ENCODE measurements around the gene CYB5B. TPM values are rescaled to one million over a fixed set of nuclear protein-coding genes. Genes with fewer than 3 reads are reported as not detected.

The CYB5B gene, protein sequence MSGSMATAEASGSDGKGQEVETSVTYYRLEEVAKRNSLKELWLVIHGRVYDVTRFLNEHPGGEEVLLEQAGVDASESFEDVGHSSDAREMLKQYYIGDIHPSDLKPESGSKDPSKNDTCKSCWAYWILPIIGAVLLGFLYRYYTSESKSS
- total RNA-seq (2014; rRNA removed; shearing (Covaris generic)) = 47.1 and 60.8 TPM in 2 replicates
- 115 and 123 TPM in 2 replicates for polyA plus RNA-seq (2016; fragmentation: Nextera tagmentation; extraction: Ambion mirVana)

DNA sequence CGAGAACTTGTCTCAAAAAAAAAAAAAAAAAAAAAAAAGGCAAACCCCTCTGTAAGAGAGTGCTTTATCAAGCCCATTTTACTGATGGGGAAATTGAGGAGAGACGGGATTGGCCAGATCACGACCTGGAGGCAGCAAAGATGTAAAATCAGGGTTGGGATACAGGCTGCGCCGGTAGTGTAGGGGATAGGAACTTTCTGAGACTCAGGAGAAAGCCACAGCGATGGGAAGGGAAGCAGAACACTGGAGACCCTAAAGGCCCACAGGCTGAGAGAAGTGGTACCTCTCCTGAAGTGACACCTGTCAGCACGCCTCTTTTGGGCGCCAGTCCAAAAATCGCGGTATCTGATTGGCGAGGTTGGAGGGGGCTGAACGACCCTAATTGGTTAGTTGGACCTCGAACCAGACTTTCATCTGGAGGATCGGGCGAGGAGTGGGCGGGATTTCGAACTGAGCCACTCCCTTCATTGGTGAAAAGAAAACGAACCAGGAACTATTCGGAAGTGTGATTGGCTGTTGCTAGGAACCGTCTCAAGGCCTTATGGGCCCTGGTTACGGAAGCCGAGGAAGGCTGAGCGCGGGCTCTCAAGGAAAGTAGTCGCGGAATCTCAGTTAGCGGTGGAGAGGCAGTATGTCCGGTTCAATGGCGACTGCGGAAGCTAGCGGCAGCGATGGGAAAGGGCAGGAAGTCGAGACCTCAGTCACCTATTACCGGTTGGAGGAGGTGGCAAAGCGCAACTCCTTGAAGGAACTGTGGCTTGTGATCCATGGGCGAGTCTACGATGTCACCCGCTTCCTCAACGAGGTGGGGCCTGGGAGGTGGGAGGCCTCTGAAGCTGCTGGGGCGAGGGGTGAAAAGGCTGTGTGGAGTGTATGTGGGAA lies at the start of gene CYB5B:
CYB5B (plus strand) TSS at position 567 of the 882 bp plus-strand sequence; CDS start at position 632, 65 bp downstream.
- 3 to 6% methylated on average over 39 to 40 of the region's 40 CpGs for WGBS, 2 experiments (ENCODE audit: low coverage in 1 of 2, low lambda C conversion rate in 2 of 2, missing lambda C conversion rate in 2 of 2)
- Histone ChIP-seq H3K4me3 (peak within 1 kb of the TSS; percentile 84), H3K79me2 (ENCODE audit: insufficient read depth) (peaks cover 53% of the 10 kb centered on the region)

DNA sequence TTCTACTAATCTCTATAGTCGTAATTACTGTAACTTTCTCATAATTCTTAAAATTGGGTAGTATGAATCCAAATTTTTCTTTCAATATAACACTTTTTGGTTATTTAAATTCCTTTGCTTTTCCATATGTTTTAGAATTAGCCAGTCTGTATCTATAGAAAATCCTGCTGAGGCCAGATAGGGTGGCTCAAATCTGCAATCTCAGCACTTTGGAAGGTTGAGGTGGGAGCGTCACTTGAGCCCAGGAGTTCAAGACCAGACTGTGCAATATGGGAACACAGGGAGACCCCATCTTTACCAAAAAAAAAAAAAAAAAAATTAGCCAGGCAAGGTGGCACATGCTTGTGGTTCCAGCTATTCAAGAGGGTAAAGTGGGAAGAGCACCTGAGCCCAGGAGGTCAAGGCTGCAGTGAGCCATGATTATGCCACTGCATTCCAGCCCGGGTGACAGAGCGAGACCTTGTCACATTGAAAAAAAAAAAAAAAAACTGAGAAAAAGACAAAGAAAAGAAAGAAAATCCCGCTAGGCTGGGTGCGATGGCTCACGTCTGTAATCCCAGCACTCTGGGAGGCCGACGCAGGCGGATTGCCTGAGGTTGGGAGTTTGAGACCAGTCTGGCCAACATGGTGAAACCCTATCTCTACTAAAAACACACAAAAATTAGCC lies 47.9 kb upstream of the CYB5B start:
- Histone ChIP-seq H3K27me3 (replicated peaks; ENCODE audit: insufficient read depth) (no peaks in the 10 kb centered on the region), H2AFZ (no peak overlapping the region), H3F3A (ENCODE audit: insufficient read depth) (peaks cover 21% of the 10 kb centered on the region; the same call in 1 of the 2 replicates), H3K4me2 (ENCODE audit: unreplicated experiment) (no peak overlapping the region), H3K27ac (no peak overlapping the region), H3K4me3 (no peak overlapping the region), H3K9ac (no peak overlapping the region), H3K79me2 (ENCODE audit: insufficient read depth) (peaks cover 90% of the 10 kb centered on the region), H3K9me3 (ENCODE audit: low read depth) (no peaks in the 10 kb centered on the region), H4K20me1 (ENCODE audit: insufficient read depth) (no peaks in the 10 kb centered on the region), H3K9me2 (ENCODE audit: insufficient read depth) (no peaks in the 10 kb centered on the region), H3K4me1 (ENCODE audit: insufficient read depth) (peaks cover 12% of the 10 kb centered on the region), H3K36me3 (ENCODE audit: low read depth) (peaks cover 22% of the 10 kb centered on the region)
- in situ Hi-C loops (cut with MboI) = no loop called here
- DNase-seq = no peak
- WGBS, 2 experiments (ENCODE audit: low coverage in 1 of 2, low lambda C conversion rate in 2 of 2, missing lambda C conversion rate in 2 of 2) = 97 to 98% methylated on average over 9 to 10 of the region's 10 CpGs
- TF ChIP-seq EZH2 (IDR thresholded peaks at IDR 0.05; ENCODE audit: insufficient read depth, poor library complexity, severe bottlenecking) = no peak
- no peak for TF ChIP-seq EZH2phosphoT487 (IDR thresholded peaks at IDR 0.05; ENCODE audit: insufficient read depth, low read depth)

More for the DNA sequence above, at the start of gene CYB5B:
- peaks cover 5% of the 10 kb centered on the region for H3K4me1 ChIP-seq (ENCODE audit: insufficient read depth)
- in situ Hi-C loops (cut with MboI) = no loop called here
- no peaks in the 10 kb centered on the region for H3F3A ChIP-seq (ENCODE audit: insufficient read depth)
- peaks cover 12% of the 10 kb centered on the region; the same call in 1 of the 2 replicates for H3K36me3 ChIP-seq (ENCODE audit: low read depth)
- H4K20me1 ChIP-seq (ENCODE audit: insufficient read depth) = no peaks in the 10 kb centered on the region
- H3K4me2 ChIP-seq (ENCODE audit: unreplicated experiment) = peak within 1 kb of the TSS; percentile 89
- no peaks in the 10 kb centered on the region for H3K27me3 ChIP-seq (replicated peaks; ENCODE audit: insufficient read depth)
- peak within 1 kb of the TSS; percentile 48 for H3K27ac ChIP-seq
- DNase-seq = peak; percentile 99
- H3K9me2 ChIP-seq (ENCODE audit: insufficient read depth) = no peaks in the 10 kb centered on the region
- peak within 1 kb of the TSS; percentile 80 for H3K9ac ChIP-seq
- H2AFZ ChIP-seq = peak within 1 kb of the TSS; percentile 98
- TF ChIP-seq EZH2phosphoT487 (IDR thresholded peaks at IDR 0.05; ENCODE audit: insufficient read depth, low read depth) (no peak), EZH2 (IDR thresholded peaks at IDR 0.05; ENCODE audit: insufficient read depth, poor library complexity, severe bottlenecking) (no peak)
- H3K9me3 ChIP-seq (ENCODE audit: low read depth) = no peaks in the 10 kb centered on the region

DNA sequence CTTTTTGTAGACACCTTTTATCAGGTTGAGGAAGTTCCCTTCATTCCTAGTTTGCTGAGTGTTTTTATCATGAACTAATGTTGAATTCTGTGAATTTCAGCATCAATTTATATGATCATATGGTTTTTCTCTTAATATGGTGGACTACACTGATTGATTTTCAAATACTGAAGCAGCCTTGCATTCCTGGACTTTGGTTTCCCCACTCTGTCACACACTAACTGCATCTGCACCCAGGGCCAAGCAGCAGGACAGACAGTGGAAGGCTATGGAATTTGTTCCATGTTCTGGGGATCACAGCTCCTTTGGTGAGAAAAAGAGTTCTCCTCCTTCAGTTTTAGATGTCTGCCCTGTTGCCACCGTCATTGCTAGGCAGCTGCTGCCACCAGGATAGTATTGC lies 46.4 kb upstream of the CYB5B start:
- in situ Hi-C loops (cut with MboI) = no loop called here
- WGBS, 2 experiments (ENCODE audit: low coverage in 1 of 2, low lambda C conversion rate in 2 of 2, missing lambda C conversion rate in 2 of 2) = 40 to 69% methylated on average over 1 of the region's 1 CpG

DNA sequence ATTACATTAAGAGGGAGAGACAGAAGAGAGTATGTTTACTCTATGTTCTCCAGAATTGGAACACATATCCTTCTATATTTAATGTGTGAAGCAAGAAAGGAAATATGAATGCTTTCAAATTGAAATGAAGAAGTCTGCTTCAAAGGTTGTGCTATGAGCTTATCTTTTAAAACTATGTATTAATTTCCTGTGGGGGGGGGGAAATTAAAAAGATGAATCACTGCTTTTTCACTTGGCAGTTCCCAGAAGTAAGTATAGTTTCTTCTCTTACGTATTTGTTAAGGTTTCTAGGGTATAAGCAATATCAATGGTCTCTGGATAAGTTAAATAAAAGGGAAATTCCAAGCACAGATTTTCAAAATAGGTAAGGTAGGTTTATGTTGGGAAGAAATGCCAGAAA lies 45.7 kb upstream of the CYB5B start:
- no peaks in the 10 kb centered on the region for H3K9me2 ChIP-seq (ENCODE audit: insufficient read depth)
- no peak for TF ChIP-seq EZH2phosphoT487 (IDR thresholded peaks at IDR 0.05; ENCODE audit: insufficient read depth, low read depth)
- no peak for TF ChIP-seq EZH2 (IDR thresholded peaks at IDR 0.05; ENCODE audit: insufficient read depth, poor library complexity, severe bottlenecking)
- 0 out of 2 replicates have a peak overlapping the region, but pooled peaks have one; percentile 9 for H3K9ac ChIP-seq
- peak overlapping the region; percentile 40 for H3K27ac ChIP-seq
- H3K79me2 ChIP-seq (ENCODE audit: insufficient read depth) = peaks cover 90% of the 10 kb centered on the region
- no peak overlapping the region for H3K4me3 ChIP-seq
- H3K9me3 ChIP-seq (ENCODE audit: low read depth) = no peaks in the 10 kb centered on the region
- in situ Hi-C loops (cut with MboI) = no loop called here
- H3K36me3 ChIP-seq (ENCODE audit: low read depth) = peaks cover 36% of the 10 kb centered on the region
- peak overlapping the region; percentile 22 for H3K4me2 ChIP-seq (ENCODE audit: unreplicated experiment)
- WGBS, 2 experiments (ENCODE audit: low coverage in 1 of 2, low lambda C conversion rate in 2 of 2, missing lambda C conversion rate in 2 of 2) = 77 to 81% methylated on average over 1 of the region's 1 CpG
- H3F3A ChIP-seq (ENCODE audit: insufficient read depth) = peaks cover 21% of the 10 kb centered on the region; the same call in 1 of the 2 replicates
- H4K20me1 ChIP-seq (ENCODE audit: insufficient read depth) = no peaks in the 10 kb centered on the region
- peaks cover 14% of the 10 kb centered on the region for H3K4me1 ChIP-seq (ENCODE audit: insufficient read depth)
- no peak overlapping the region for H2AFZ ChIP-seq
- peak; percentile 31 for DNase-seq
- H3K27me3 ChIP-seq (replicated peaks; ENCODE audit: insufficient read depth) = no peaks in the 10 kb centered on the region

More for the DNA sequence above, 46.4 kb upstream of the CYB5B start:
- Histone ChIP-seq H3K9ac (no peak overlapping the region), H2AFZ (no peak overlapping the region), H3F3A (ENCODE audit: insufficient read depth) (peaks cover 21% of the 10 kb centered on the region; the same call in 1 of the 2 replicates), H3K27ac (no peak overlapping the region), H3K36me3 (ENCODE audit: low read depth) (peaks cover 31% of the 10 kb centered on the region), H3K9me3 (ENCODE audit: low read depth) (no peaks in the 10 kb centered on the region), H3K27me3 (replicated peaks; ENCODE audit: insufficient read depth) (no peaks in the 10 kb centered on the region), H3K4me2 (ENCODE audit: unreplicated experiment) (no peak overlapping the region), H3K79me2 (ENCODE audit: insufficient read depth) (peaks cover 90% of the 10 kb centered on the region), H3K9me2 (ENCODE audit: insufficient read depth) (no peaks in the 10 kb centered on the region), H3K4me3 (no peak overlapping the region), H3K4me1 (ENCODE audit: insufficient read depth) (peaks cover 12% of the 10 kb centered on the region), H4K20me1 (ENCODE audit: insufficient read depth) (no peaks in the 10 kb centered on the region)
- DNase-seq = no peak
- TF ChIP-seq EZH2 (IDR thresholded peaks at IDR 0.05; ENCODE audit: insufficient read depth, poor library complexity, severe bottlenecking) = no peak
- no peak for TF ChIP-seq EZH2phosphoT487 (IDR thresholded peaks at IDR 0.05; ENCODE audit: insufficient read depth, low read depth)
